ENCODE measurements around the gene SIRPB1. TPM values are rescaled to one million over a fixed set of nuclear protein-coding genes. Genes with fewer than 3 reads are reported as not detected.

SIRPB1 gene
- total RNA-seq, result 1 to 10 TPM; 1.3 to 2.0 TPM

DNA sequence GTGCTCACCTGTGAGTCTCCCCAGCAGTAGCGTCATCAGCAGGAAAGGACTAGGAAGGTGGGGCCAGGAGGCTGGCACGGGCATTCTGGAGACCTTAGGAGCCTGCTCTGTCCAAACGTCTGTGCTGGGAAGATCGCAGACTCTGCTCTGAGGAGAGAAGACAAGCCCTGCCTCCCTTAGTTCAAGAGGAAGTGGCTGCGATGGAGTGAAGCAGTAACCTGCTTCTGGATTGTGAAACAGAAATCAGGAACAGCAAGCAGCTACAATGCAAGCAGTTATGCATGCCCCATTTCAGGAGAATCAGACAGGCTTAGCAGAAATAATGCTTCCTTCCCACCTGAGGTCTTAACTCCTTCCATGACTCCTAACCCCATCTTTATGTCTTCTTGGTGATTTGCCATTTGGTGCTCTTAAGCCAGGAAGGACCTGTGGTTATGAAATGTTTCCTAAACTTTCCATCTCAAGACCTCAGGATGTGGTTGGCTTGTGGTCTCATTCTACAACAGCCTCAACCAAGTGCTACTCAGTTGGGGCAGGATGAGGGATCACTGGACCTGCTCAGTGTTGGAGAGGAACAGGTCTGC, at the start of gene SIRPB1:
TSS of gene SIRPB1 (minus strand) at position 149 of the 584 bp plus-strand sequence. CDS start at position 84, 65 bp downstream.
- CTCF ChIA-PET, result no interaction called here
- POLR2A ChIA-PET, result no interaction called here
- Mint-ChIP-seq H3K9me3 (no peaks in the 10 kb centered on the region), H3K27ac (no peak within 1 kb of the TSS), H3K4me3 (no peak within 1 kb of the TSS), H3K36me3 (peaks cover 3% of the 10 kb centered on the region), H3K27me3 (no peaks in the 10 kb centered on the region), H3K4me1 (ENCODE audit: low read depth) (peaks cover 53% of the 10 kb centered on the region)
- intact Hi-C loops (cut with micrococcal nuclease), result loop anchor here (2.0 kb wide), 1 partner anchor 115 kb away; no protein-coding TSS in a partner anchor
- DNase-seq, result peak; percentile 30

GRCh38 chr20:1669304-1669703, 49.5 kb upstream of the SIRPB1 start:
- H3K27me3 Mint-ChIP-seq, result no peaks in the 10 kb centered on the region
- peak overlapping the region; percentile 24 for H3K27ac Mint-ChIP-seq
- no peak overlapping the region for H3K4me3 Mint-ChIP-seq
- CTCF ChIA-PET, result no interaction called here
- no peak for DNase-seq
- H3K9me3 Mint-ChIP-seq, result peaks cover 7% of the 10 kb centered on the region
- intact Hi-C loops (cut with micrococcal nuclease), result no loop called here
- POLR2A ChIA-PET, result no interaction called here
- peaks cover 9% of the 10 kb centered on the region for H3K36me3 Mint-ChIP-seq
- peaks cover 95% of the 10 kb centered on the region for H3K4me1 Mint-ChIP-seq (ENCODE audit: low read depth)

DNA sequence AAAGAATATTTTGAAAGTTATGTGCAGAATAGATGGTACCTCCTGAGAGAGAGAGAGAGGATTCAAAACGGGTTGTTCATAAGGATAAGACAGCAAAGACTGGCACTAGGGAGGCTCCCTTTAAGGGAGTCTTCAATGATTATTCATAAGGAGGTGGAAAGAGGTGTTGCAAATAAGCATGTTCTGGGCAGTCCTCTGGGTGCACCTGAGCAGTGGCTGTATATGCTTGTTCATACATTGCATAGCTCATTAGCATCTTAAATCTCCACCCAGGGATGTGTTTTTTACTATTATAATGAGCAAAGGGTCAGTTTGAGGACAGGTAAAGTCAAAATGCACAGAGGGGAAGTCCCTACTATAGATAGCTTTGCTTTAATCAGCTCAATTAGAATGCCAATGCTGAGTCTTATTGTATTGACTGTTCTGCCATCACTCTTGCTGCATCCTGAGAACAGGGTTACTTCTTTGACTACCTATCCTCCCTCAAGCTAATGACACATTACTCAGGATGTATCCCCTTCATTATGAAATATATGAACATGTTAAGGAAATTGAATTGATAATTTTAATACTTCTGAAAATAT, 47.8 kb upstream of the SIRPB1 start:
- ChIA-PET CTCF (interaction anchor here (0.6 to 1.1 kb wide), 2 partner anchors 8 to 43 kb away, joined by 3 read pairs; no protein-coding TSS in a partner anchor), POLR2A (no interaction called here)
- no peaks in the 10 kb centered on the region for H3K27me3 Mint-ChIP-seq
- H3K27ac Mint-ChIP-seq, result peak overlapping the region; percentile 93
- peaks cover 94% of the 10 kb centered on the region for H3K4me1 Mint-ChIP-seq (ENCODE audit: low read depth)
- intact Hi-C loops (cut with micrococcal nuclease), result loop anchor here (2.0 kb wide), 1 partner anchor 65 kb away; no protein-coding TSS in a partner anchor
- H3K36me3 Mint-ChIP-seq, result peaks cover 9% of the 10 kb centered on the region
- no peak for DNase-seq
- H3K9me3 Mint-ChIP-seq, result peaks cover 7% of the 10 kb centered on the region
- H3K4me3 Mint-ChIP-seq, result no peak overlapping the region

GRCh38 chr20:1666802-1667201, 47.0 kb upstream of the SIRPB1 start:
- Mint-ChIP-seq H3K4me3 (no peak overlapping the region), H3K9me3 (peaks cover 7% of the 10 kb centered on the region), H3K27me3 (no peaks in the 10 kb centered on the region), H3K4me1 (ENCODE audit: low read depth) (peaks cover 94% of the 10 kb centered on the region), H3K36me3 (peaks cover 9% of the 10 kb centered on the region), H3K27ac (peak overlapping the region; percentile 93)
- intact Hi-C loops (cut with micrococcal nuclease), result loop anchor here (2.0 kb wide), 1 partner anchor 66 kb away; no protein-coding TSS in a partner anchor
- ChIA-PET POLR2A (interaction anchor here (1.0 to 1.4 kb wide), 2 partner anchors 10 to 11 kb away, joined by 4 to 6 read pairs; partner anchors contain the start of gene SIRPG), CTCF (interaction anchor here (0.6 to 1.8 kb wide), 4 partner anchors 42 to 163 kb away, joined by 3 to 4 read pairs (median 4); no protein-coding TSS in a partner anchor)
- DNase-seq, result peak; percentile 41

DNA sequence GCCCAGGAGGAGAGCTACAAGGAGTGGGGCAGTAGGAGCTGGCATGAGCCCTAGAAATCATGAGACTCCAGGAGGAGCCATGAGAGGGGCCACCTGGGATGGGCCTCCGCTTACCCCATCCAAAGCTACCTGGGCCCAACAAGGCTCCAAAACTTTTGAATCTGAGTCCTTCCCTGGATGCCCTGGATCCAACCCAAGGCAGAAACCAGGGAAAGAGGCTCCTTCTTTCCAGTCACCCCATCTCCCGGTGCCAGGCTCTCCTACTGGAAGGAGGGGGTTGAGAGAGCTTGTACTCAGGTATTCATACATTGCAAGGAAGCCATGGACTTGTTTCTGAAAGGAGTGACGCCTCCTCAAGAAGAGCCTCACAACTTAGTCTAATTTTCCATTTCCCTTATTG, 45.5 kb upstream of the SIRPB1 start:
- H3K27ac Mint-ChIP-seq, result peak overlapping the region; percentile 93
- peaks cover 94% of the 10 kb centered on the region for H3K4me1 Mint-ChIP-seq (ENCODE audit: low read depth)
- peaks cover 3% of the 10 kb centered on the region for H3K9me3 Mint-ChIP-seq
- DNase-seq, result no peak
- peaks cover 5% of the 10 kb centered on the region for H3K36me3 Mint-ChIP-seq
- no peaks in the 10 kb centered on the region for H3K27me3 Mint-ChIP-seq
- ChIA-PET POLR2A (interaction anchor here (1.6 to 2.6 kb wide), 3 partner anchors 9 to 13 kb away, joined by 7 to 11 read pairs (median 7); no protein-coding TSS in a partner anchor), CTCF (interaction anchor here (0.6 to 2.1 kb wide), 4 partner anchors 10 to 1971 kb away, joined by 3 to 5 read pairs (median 4); no protein-coding TSS in a partner anchor)
- peak overlapping the region; percentile 72 for H3K4me3 Mint-ChIP-seq
- intact Hi-C loops (cut with micrococcal nuclease), result loop anchor here (1.0 to 2.0 kb wide), 2 partner anchors 8 to 19 kb away; partner anchors contain the start of gene SIRPG

DNA sequence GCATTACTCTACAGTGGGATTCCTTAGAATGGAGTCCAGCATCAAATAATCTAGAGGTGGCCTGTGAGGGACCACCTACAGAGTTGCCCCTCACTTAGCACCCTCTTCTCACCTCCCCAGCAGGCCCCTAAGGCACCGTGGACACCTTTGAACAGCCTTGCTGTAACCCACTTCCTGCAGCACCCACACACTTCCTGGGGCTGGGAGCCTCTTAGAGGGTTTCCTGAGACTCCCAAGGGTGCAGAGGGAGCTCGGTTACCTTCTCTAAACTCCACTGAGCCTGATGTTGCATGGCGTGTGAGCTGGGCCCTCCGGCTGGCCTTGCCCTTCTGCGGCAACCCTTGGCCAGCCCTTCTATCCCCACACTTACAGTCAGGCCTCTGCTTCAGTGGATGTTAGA, 45.1 kb upstream of the SIRPB1 start:
- H3K9me3 Mint-ChIP-seq, result peaks cover 3% of the 10 kb centered on the region
- ChIA-PET POLR2A (interaction anchor here (1.6 to 2.6 kb wide), 3 partner anchors 9 to 12 kb away, joined by 7 to 11 read pairs (median 7); no protein-coding TSS in a partner anchor), CTCF (interaction anchor here (0.6 to 2.1 kb wide), 4 partner anchors 11 to 1972 kb away, joined by 3 to 5 read pairs (median 4); no protein-coding TSS in a partner anchor)
- peak; percentile 84 for DNase-seq
- H3K27ac Mint-ChIP-seq, result peak overlapping the region; percentile 93
- peaks cover 5% of the 10 kb centered on the region for H3K36me3 Mint-ChIP-seq
- H3K4me1 Mint-ChIP-seq (ENCODE audit: low read depth), result peaks cover 93% of the 10 kb centered on the region
- no peaks in the 10 kb centered on the region for H3K27me3 Mint-ChIP-seq
- peak overlapping the region; percentile 72 for H3K4me3 Mint-ChIP-seq
- intact Hi-C loops (cut with micrococcal nuclease), result loop anchor here (1.0 to 2.0 kb wide), 3 partner anchors 7 to 18 kb away; partner anchors contain the start of gene SIRPG

DNA sequence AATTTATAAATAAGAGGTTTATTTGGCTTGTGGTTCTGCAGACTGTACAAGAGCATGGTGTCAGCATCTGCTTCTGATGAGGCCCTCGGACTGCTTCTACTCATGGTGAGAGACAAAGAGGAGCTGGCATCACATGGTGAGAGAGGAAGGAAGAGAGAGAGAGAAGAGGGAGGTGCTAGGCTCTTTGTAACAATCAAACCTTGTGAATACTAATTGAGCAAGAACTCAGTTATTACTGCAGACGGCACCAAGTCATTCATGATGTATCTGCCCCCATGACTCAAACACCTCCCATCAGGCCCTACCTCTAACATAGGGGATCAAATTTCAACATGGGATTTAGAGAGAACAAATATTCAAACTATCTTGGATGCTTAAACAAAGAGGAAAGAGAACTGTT, 44.1 kb upstream of the SIRPB1 start:
- CTCF ChIA-PET, result interaction anchor here (2.1 kb wide), 1 partner anchor 70 kb away, joined by 5 read pairs; no protein-coding TSS in a partner anchor
- H3K4me3 Mint-ChIP-seq, result peak overlapping the region; percentile 52
- intact Hi-C loops (cut with micrococcal nuclease), result loop anchor here (1.0 to 2.0 kb wide), 2 partner anchors 8 to 17 kb away; no protein-coding TSS in a partner anchor
- H3K9me3 Mint-ChIP-seq, result peaks cover 3% of the 10 kb centered on the region
- H3K4me1 Mint-ChIP-seq (ENCODE audit: low read depth), result peaks cover 94% of the 10 kb centered on the region
- POLR2A ChIA-PET, result interaction anchor here (1.6 to 2.6 kb wide), 3 partner anchors 8 to 11 kb away, joined by 7 to 11 read pairs (median 7); no protein-coding TSS in a partner anchor
- peaks cover 5% of the 10 kb centered on the region for H3K36me3 Mint-ChIP-seq
- H3K27ac Mint-ChIP-seq, result peak overlapping the region; percentile 93
- H3K27me3 Mint-ChIP-seq, result no peaks in the 10 kb centered on the region
- peak; percentile 42 for DNase-seq

DNA sequence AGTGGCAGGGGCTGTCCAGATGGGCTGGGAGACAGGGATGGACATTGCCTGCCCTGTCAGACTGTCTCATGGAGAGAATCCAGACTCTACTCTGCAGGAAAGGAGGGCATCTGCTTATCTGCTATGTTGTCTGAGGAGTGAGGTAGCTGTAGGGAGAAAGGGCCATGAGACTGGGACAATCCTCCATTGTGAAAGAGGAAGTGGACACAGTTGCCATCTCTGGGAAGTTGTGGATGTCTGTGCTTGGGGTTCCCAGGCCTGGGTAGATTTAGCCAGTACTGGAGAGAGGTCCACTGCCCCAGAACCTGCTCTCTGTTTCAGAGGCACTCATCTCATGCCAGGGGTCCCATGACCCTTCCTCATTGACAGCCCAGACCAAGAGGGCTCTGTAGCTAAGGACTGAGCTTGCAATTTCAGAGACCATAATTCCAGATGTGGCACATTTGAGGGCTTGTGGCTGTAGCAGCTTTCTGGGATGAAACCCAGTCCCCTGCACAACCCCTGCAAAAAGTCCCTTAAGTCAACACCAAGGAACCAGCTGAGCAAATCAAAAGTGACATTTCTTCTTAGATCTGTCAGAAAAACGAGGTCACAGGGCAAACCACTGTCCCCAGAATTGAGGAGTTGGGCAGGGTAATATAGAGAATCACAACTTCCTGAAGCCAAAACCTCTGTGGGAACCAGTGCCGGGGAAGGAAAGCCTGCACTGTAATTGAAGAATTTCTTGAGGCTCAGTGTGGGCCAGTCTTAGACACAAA, 41.9 kb upstream of the SIRPB1 start:
- ChIA-PET POLR2A (no interaction called here), CTCF (interaction anchor here (0.7 to 1.4 kb wide), 3 partner anchors 73 to 159 kb away, joined by 3 to 4 read pairs (median 3); no protein-coding TSS in a partner anchor)
- Mint-ChIP-seq H3K27me3 (no peaks in the 10 kb centered on the region), H3K27ac (peak overlapping the region; percentile 87), H3K4me1 (ENCODE audit: low read depth) (peaks cover 94% of the 10 kb centered on the region), H3K9me3 (no peaks in the 10 kb centered on the region), H3K36me3 (peaks cover 1% of the 10 kb centered on the region), H3K4me3 (no peak overlapping the region)
- intact Hi-C loops (cut with micrococcal nuclease), result no loop called here
- DNase-seq, result peak; percentile 46

DNA sequence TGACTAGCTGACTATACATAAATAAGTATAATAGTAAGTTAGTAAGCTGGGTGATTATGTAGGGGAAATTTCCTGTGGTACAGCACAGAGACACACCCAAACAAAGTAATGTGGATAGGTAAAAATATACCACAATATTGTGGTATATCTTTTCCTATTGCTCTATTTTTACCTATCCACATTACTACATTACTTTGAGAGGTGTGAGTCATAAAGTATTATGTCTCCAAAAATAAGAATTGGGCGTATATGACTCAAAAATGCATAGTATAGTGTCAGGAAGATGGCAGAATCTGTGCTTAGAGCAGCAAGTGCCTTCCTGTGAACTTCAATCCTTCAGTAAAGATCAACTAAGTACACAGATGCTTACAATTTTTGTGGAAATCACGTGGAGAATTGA, 40.4 kb upstream of the SIRPB1 start:
- ChIA-PET CTCF (interaction anchor here (0.7 to 1.3 kb wide), 3 partner anchors 7 to 156 kb away, joined by 3 read pairs; no protein-coding TSS in a partner anchor), POLR2A (interaction anchor here (0.6 to 1.8 kb wide), 2 partner anchors 12 to 1172 kb away, joined by 6 read pairs; no protein-coding TSS in a partner anchor)
- Mint-ChIP-seq H3K4me1 (ENCODE audit: low read depth) (peaks cover 87% of the 10 kb centered on the region), H3K9me3 (no peaks in the 10 kb centered on the region), H3K27ac (peak overlapping the region; percentile 87), H3K27me3 (no peaks in the 10 kb centered on the region), H3K36me3 (peaks cover 1% of the 10 kb centered on the region), H3K4me3 (peak overlapping the region; percentile 36)
- intact Hi-C loops (cut with micrococcal nuclease), result loop anchor here (1.0 kb wide), 3 partner anchors 12 to 28 kb away; no protein-coding TSS in a partner anchor
- DNase-seq, result no peak

GRCh38 chr20:1657556-1658334, 37.9 kb upstream of the SIRPB1 start, which contains the start of gene SIRPG:
SIRPG (minus strand) TSS chr20:1657779; CDS start chr20:1657714, 65 bp downstream.
- peak; percentile 63 for DNase-seq
- H3K4me3 Mint-ChIP-seq, result peak within 1 kb of the TSS; percentile 84
- peaks cover 18% of the 10 kb centered on the region for H3K36me3 Mint-ChIP-seq
- intact Hi-C loops (cut with micrococcal nuclease), result loop anchor here (1.0 to 5.0 kb wide), 6 partner anchors 8 to 330 kb away; partner anchors contain the start of genes NSFL1C and SDCBP2
- H3K9me3 Mint-ChIP-seq, result peaks cover 9% of the 10 kb centered on the region
- no peaks in the 10 kb centered on the region for H3K27me3 Mint-ChIP-seq
- H3K27ac Mint-ChIP-seq, result peak within 1 kb of the TSS; percentile 99
- ChIA-PET POLR2A (interaction anchor here (1.7 kb wide), 1 partner anchor 9 kb away, joined by 6 read pairs; no protein-coding TSS in a partner anchor), CTCF (no interaction called here)
- peaks cover 86% of the 10 kb centered on the region for H3K4me1 Mint-ChIP-seq (ENCODE audit: low read depth)
